HL-60 (cell line): ENCODE measurements around the gene MAEA.

Experiments used
- CTCF ChIP-seq: IDR thresholded peaks from one replicate; pipeline ENCODE4 v1.5.1; 2011; ENCODE audit warnings: low read length, control low read depth, inconsistent platforms; ENCODE audit not compliant: insufficient read depth
- GABPA ChIP-seq: IDR thresholded peaks from 2 replicates; pipeline ENCODE4 v1.6.1; 2012; ENCODE audit warnings: low read depth
- POLR2AphosphoS5 ChIP-seq: IDR thresholded peaks from 2 replicates; pipeline ENCODE4 v1.6.1; 2012; ENCODE audit warnings: low read depth
- REST ChIP-seq: IDR thresholded peaks from 2 replicates; pipeline ENCODE4 v1.6.1; 2012; ENCODE audit warnings: low read depth; ENCODE audit not compliant: insufficient replicate concordance
- SPI1 ChIP-seq: IDR thresholded peaks from 2 replicates; pipeline ENCODE4 v1.6.1; 2012; ENCODE audit warnings: low read depth, mild to moderate bottlenecking, borderline replicate concordance

- TF ChIP-seq POLR2AphosphoS5 (no peak), GABPA (no peak), CTCF (no peak), REST (no peak), SPI1 (no peak)
Observed at GRCh38 chr4:1255699-1256098, 34.0 kb upstream of the MAEA start.
